Gastroesophageal sphincter (tissue), 4 donors: ENCODE data around the gene FREM1. TPM values are rescaled to one million over a fixed set of nuclear protein-coding genes. Genes with fewer than 3 reads are reported as not detected.
A peak's percentile ranks its signal among the peaks of the same experiment; 100 is the strongest.

Experiments used
- ATAC-seq: fragments of 150-250 bp; one replicate; pipeline ENCODE4 v1.9.1; 2016; ENCODE audit warnings: mild to moderate bottlenecking, moderate library complexity
- H3K27ac ChIP-seq, 4 donors: fragments of 200-600 bp; sonication (generic) in 3 of 4; 1 replicate in 3 of 4; 2 replicates in 1 of 4; pipeline ENCODE4 v1.5.1; 2016 to 2019
- H3K27me3 ChIP-seq: fragments of 200-600 bp; sonication (generic); one replicate; pipeline ENCODE4 v1.5.1; 2019
- H3K36me3 ChIP-seq, 2 donors: fragments of 200-600 bp; sonication (generic); one replicate each; pipeline ENCODE4 v1.5.1; 2019; ENCODE audit warnings: control low read depth in 1 of 2
- H3K4me1 ChIP-seq, 3 donors: fragments of 200-600 bp; sonication (generic); 1 replicate in 2 of 3; 2 replicates in 1 of 3; pipeline ENCODE4 v1.5.1; 2016 to 2019; ENCODE audit warnings: control low read depth in 2 of 3
- H3K4me3 ChIP-seq, 2 donors: fragments of 200-600 bp; sonication (generic); one replicate each; pipeline ENCODE4 v1.5.1; 2019; ENCODE audit warnings: mild to moderate bottlenecking in 1 of 2, moderate library complexity in 1 of 2
- H3K9me3 ChIP-seq, 3 donors: fragments of 200-600 bp; sonication (generic); one replicate each; pipeline ENCODE4 v1.5.1; 2017 to 2019; ENCODE audit warnings: control low read depth in 2 of 3
- CTCF ChIP-seq, 4 experiments: fragments of 200-600 bp in 2 of 4; fragments of 450-650 bp in 2 of 4; sonication (generic) in 1 of 4; IDR thresholded peaks; one replicate each; pipeline ENCODE4 v1.5.1; 2017 to 2019; ENCODE audit warnings: antibody characterized with exemption in 4 of 4, mild to moderate bottlenecking in 2 of 4, moderate library complexity in 2 of 4
- EP300 ChIP-seq: sonication (generic); formaldehyde crosslinking; IDR thresholded peaks from one replicate; pipeline ENCODE4 v1.6.1; 2017; ENCODE audit warnings: antibody characterized with exemption, mild to moderate bottlenecking
- POLR2A ChIP-seq, 2 donors: fragments of 450-650 bp; IDR thresholded peaks; one replicate each; pipeline ENCODE4 v1.6.1; 2017; ENCODE audit warnings: antibody characterized with exemption in 2 of 2, mild to moderate bottlenecking in 2 of 2, moderate library complexity in 1 of 2
- POLR2AphosphoS5 ChIP-seq: sonication (generic); formaldehyde crosslinking; IDR thresholded peaks from one replicate; pipeline ENCODE4 v1.6.1; 2017; ENCODE audit warnings: antibody characterized with exemption
- WGBS, 2 donors: methylation state at CpG; one replicate each; pipeline ENCODE4 v1.1.5; 2018; ENCODE audit warnings: low coverage in 1 of 2; 5-methylcytosine and 5-hydroxymethylcytosine counted together
- total RNA-seq, 4 donors: library from RNA; depleted of rRNA; stranded (reverse); fragments of >200 nt; gene quantifications; one replicate each; pipeline ENCODE4 v1.1.0, GENCODE V29; 2016

The FREM1 gene
- total RNA-seq, 4 donors from 2014 or later, result 0.59 to 4.8 (median 2.7) TPM

- TF ChIP-seq EP300 (no peak), POLR2A (IDR thresholded peaks at IDR 0.05) (no peak), CTCF (IDR thresholded peaks at IDR 0.05) (no peak), POLR2AphosphoS5 (no peak)
- WGBS, 2 donors, result 91 to 100% methylated on average over 2 to 4 of the region's 4 CpGs
- Histone ChIP-seq H3K9me3 (peaks cover 0 to 5% (median 0%) of the 10 kb centered on the region in 3 donors), H3K36me3 (no peaks in the 10 kb centered on the region), H3K4me3 (no peak overlapping the region), H3K27me3 (no peaks in the 10 kb centered on the region), H3K4me1 (no peaks in the 10 kb centered on the region), H3K27ac (no peak overlapping the region)
- ATAC-seq, result no peak
These were observed 35.1 kb upstream of the FREM1 start for GRCh38 chr9:14945351-14945750.

- H3K27ac ChIP-seq, result peak overlapping the region in 2 of 4 donors; percentile 17 to 24
- no peaks in the 10 kb centered on the region for H3K27me3 ChIP-seq
- no peaks in the 10 kb centered on the region for H3K4me1 ChIP-seq
- peak; percentile 74 for ATAC-seq
- H3K36me3 ChIP-seq, result no peaks in the 10 kb centered on the region
- TF ChIP-seq EP300, result no peak
- WGBS, 2 donors, result 20 to 36% methylated on average over 7 of the region's 7 CpGs
- no peak overlapping the region for H3K4me3 ChIP-seq
- H3K9me3 ChIP-seq, result peaks cover 0 to 5% (median 0%) of the 10 kb centered on the region in 3 donors
These were observed 31.5 kb upstream of the FREM1 start for GRCh38 chr9:14941501-14942405.

GRCh38 chr9:14939378-14939777, 29.1 kb upstream of the FREM1 start:
- Histone ChIP-seq H3K9me3 (no peaks in the 10 kb centered on the region), H3K4me1 (no peaks in the 10 kb centered on the region), H3K27me3 (no peaks in the 10 kb centered on the region), H3K36me3 (no peaks in the 10 kb centered on the region), H3K4me3 (no peak overlapping the region), H3K27ac (no peak overlapping the region)
- ATAC-seq, result no peak
- WGBS, 2 donors, result 68% methylated on average over 4 of the region's 4 CpGs; no CpG with 5 or more reads in 1 of the 2 donors
- TF ChIP-seq POLR2AphosphoS5 (no peak), EP300 (no peak), CTCF (IDR thresholded peaks at IDR 0.05) (no peak), POLR2A (IDR thresholded peaks at IDR 0.05) (no peak)

GRCh38 chr9:14937216-14937615, 27.0 kb upstream of the FREM1 start:
- TF ChIP-seq CTCF (IDR thresholded peaks at IDR 0.05) (no peak), EP300 (no peak), POLR2AphosphoS5 (no peak), POLR2A (IDR thresholded peaks at IDR 0.05) (no peak)

GRCh38 chr9:14936491-14936890, 26.3 kb upstream of the FREM1 start:
- H3K27ac ChIP-seq, result no peak overlapping the region
- H3K4me3 ChIP-seq, result no peak overlapping the region
- 59 to 80% methylated on average over 4 of the region's 4 CpGs for WGBS, 2 donors
- no peaks in the 10 kb centered on the region for H3K27me3 ChIP-seq
- TF ChIP-seq POLR2AphosphoS5 (no peak), EP300 (no peak), POLR2A (IDR thresholded peaks at IDR 0.05) (no peak), CTCF (IDR thresholded peaks at IDR 0.05) (no peak)
- no peaks in the 10 kb centered on the region for H3K4me1 ChIP-seq
- H3K9me3 ChIP-seq, result no peaks in the 10 kb centered on the region
- ATAC-seq, result no peak
- no peaks in the 10 kb centered on the region for H3K36me3 ChIP-seq

More at GRCh38 chr9:14937216-14937615, 27.0 kb upstream of the FREM1 start:
- H3K4me3 ChIP-seq, result no peak overlapping the region
- H3K4me1 ChIP-seq, result no peaks in the 10 kb centered on the region
- no peaks in the 10 kb centered on the region for H3K9me3 ChIP-seq
- H3K27me3 ChIP-seq, result no peaks in the 10 kb centered on the region
- ATAC-seq, result no peak
- 51 to 65% methylated on average over 2 of the region's 2 CpGs for WGBS, 2 donors
- no peak overlapping the region for H3K27ac ChIP-seq
- no peaks in the 10 kb centered on the region for H3K36me3 ChIP-seq
